ENCODE measurements around the gene AQP12B.

DNA sequence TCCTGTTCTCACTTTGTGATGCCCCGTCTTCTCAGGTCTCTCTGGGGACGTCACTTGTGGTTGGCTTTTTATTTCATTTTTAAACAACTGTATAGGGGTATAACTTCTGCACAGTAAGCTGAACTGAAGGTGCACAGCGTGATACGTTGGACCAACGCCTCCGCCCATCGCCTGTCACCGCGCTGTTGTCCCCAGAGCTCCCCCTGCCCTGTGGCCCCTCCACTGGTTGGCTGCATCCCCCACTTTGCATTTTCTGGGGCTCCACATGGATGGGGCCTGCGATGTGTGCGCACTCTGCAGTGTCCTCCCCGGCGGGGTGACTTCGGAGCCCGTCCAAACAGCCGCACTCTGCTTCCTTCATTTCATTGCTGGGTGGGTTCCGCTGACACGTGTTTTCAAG is 43.1 kb downstream of the AQP12B start:
- no peak for TF ChIP-seq POLR2A (IDR thresholded peaks at IDR 0.05)
- no peak for TF ChIP-seq CTCF (IDR thresholded peaks at IDR 0.05)

All from heart left ventricle (tissue), 13 donors.